Fibroblast of villous mesenchyme (primary cell): ENCODE data around the gene DNAJB8. TPM values are rescaled to one million over a fixed set of nuclear protein-coding genes. Genes with fewer than 3 reads are reported as not detected.

ENCODE experiments used
- DNase-seq: peaks from one replicate; pipeline ENCODE4 v3.0.0-alpha.2; 2010; ENCODE audit warnings: low read depth
- H3K4me3 ChIP-seq: 2 replicates; pipeline ENCODE4 v1.5.1; 2011; ENCODE audit warnings: low read depth, mild to moderate bottlenecking, low read length
- total RNA-seq: library from RNA; depleted of rRNA; stranded (reverse); fragments of >200 nt; gene quantifications from 2 replicates; pipeline ENCODE4 v1.2.3, GENCODE V29; 2012
- TF ChIP-seq, protein P1 (sequence below): IDR thresholded peaks from 2 replicates; pipeline ENCODE4 v1.5.1; 2012; ENCODE audit warnings: low read depth, mild to moderate bottlenecking, low read length; ENCODE audit not compliant: insufficient read depth

DNAJB8 gene
- total RNA-seq, 1 donor, result not detected

DNA sequence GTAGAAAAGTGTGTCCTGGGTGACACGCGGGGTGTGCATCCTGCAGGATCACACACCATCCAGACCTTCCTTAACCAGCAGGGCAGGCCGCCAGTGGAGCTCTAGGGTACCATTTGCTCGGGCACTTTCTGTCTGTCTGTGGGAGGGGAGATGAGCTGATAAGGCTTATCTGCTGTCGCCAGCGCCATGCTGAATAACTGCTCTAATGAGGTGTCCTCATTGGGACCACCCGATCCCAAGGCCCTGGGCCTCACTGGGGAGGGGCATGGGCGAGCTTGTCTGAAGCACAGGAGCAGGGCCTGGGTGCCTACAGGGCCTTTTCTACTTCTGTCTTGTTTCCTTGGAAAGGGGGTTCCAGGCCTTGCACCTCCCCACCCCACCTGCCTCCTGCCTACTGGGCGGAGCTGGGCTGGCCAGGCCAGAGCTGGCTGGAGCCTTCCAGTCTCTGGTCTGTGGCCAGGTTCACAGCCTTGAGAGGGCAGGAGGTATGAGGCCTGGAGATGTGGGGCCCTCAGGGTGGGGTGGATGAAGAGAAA lies 28.8 kb upstream of the DNAJB8 start:
- H3K4me3 ChIP-seq, result no peak overlapping the region
- TF ChIP-seq, protein P1, sequence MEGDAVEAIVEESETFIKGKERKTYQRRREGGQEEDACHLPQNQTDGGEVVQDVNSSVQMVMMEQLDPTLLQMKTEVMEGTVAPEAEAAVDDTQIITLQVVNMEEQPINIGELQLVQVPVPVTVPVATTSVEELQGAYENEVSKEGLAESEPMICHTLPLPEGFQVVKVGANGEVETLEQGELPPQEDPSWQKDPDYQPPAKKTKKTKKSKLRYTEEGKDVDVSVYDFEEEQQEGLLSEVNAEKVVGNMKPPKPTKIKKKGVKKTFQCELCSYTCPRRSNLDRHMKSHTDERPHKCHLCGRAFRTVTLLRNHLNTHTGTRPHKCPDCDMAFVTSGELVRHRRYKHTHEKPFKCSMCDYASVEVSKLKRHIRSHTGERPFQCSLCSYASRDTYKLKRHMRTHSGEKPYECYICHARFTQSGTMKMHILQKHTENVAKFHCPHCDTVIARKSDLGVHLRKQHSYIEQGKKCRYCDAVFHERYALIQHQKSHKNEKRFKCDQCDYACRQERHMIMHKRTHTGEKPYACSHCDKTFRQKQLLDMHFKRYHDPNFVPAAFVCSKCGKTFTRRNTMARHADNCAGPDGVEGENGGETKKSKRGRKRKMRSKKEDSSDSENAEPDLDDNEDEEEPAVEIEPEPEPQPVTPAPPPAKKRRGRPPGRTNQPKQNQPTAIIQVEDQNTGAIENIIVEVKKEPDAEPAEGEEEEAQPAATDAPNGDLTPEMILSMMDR, result no peak
- DNase-seq, result no peak

DNA sequence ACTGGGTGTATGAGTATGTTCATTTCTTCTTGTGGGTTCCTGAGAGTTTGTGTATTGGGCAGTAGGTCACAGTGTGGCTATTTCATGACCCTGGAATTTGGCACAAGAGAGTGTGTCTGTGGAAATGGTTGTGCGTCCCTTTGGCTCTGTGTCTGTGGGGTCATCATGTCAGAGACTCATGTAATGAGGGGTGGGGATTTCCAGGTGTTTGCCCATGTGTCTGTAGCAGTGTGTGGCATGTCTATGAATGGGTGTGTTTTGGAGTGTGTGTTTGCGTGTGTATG lies 27.6 kb upstream of the DNAJB8 start:
- TF ChIP-seq, protein P1, result no peak

DNA sequence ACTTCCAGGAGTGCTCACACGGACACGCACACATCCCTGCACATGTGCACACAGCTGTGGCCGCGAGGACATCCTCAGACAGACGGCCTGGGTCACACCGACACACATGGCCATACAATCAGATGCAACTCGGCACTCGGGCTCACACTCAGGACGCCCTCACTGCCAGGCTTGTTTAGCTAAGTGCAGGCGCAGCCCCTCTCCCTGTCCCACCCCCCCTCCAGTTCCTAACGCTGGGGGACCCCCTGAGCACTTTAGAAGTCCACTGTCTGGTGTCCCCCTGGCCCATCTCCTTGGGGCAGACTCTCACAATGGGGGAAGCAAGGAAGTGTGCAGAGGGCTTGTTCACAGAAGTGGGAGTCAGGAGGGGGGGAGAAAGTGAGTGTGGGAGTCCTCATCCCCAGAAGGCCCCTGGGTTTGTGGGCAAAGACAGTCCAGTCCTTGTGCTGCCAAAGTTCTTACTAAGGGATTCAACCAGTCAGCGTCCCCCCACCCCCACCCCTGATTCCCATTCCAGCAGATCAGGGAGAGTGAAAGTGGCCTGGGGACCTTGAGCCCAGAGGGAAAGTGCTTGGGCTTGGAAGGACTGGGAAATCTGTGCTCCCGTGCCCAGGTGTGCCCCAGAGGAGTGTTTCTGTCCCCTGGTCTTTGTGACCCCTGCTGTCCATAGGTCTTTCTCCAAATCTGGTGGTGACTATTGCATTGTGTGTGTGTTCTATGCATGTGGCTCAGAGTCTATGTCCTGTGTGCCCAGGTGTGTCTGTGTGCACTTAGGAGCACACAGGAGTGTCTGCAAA lies 27.1 kb upstream of the DNAJB8 start:
- DNase-seq, result peak; percentile 10
- TF ChIP-seq, protein P1, result no peak

More for the DNA sequence above, 27.6 kb upstream of the DNAJB8 start:
- DNase-seq, result no peak
- H3K4me3 ChIP-seq, result no peak overlapping the region

DNA sequence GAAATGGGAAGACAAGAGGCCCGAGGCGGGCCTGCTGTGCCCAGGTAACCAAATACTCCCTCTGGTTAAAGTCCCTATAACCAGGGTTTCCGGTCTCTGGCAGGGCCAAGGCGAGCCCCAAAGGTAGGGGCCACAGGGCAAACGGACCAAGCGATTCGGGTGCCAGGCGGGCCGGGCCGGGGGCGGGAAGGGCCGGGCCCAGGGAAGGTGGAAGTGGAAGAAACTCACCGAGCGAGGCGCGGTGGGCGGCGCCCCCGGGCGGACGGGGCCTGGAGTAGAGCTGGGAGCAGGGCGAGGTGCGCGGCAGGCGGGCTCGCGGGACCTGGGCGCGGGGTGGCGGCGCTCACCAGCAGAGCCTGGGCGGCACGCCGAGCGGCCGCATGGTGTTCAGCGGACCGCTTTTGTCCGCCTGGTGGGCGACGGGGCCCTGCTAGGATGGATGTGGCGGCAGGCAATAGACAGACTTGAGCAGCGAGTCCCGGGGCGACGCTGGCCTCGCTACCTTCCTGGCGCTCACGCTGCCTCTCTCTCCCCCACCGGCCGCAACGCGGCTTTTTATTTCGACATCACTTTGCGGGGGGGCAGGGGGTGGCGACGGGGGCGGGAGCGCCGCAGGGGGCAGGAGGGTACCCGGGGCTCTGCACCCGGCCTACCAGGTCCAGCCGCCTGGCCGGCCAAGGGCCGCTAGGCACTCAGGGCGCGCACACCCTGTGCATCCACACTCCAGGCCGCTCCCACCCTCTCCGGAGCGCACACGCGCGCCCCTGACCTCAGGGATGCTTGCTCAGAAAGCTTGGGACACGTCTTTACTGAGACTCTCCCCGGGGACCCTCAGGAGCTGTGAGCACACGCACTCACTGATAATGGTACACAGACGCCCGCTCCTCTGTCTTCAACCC lies 26.2 kb upstream of the DNAJB8 start, which contains the start of gene GATA2:
Gene GATA2 (minus strand): TSS at position 531 of the 899 bp plus-strand sequence. CDS start 6,170 bp downstream, outside the sequence.
- H3K4me3 ChIP-seq, result peak within 1 kb of the TSS; percentile 85
- TF ChIP-seq, protein P1, result peak; percentile 12
- DNase-seq, result peak; percentile 33

More for the DNA sequence above, 27.1 kb upstream of the DNAJB8 start:
- no peak overlapping the region for H3K4me3 ChIP-seq

DNA sequence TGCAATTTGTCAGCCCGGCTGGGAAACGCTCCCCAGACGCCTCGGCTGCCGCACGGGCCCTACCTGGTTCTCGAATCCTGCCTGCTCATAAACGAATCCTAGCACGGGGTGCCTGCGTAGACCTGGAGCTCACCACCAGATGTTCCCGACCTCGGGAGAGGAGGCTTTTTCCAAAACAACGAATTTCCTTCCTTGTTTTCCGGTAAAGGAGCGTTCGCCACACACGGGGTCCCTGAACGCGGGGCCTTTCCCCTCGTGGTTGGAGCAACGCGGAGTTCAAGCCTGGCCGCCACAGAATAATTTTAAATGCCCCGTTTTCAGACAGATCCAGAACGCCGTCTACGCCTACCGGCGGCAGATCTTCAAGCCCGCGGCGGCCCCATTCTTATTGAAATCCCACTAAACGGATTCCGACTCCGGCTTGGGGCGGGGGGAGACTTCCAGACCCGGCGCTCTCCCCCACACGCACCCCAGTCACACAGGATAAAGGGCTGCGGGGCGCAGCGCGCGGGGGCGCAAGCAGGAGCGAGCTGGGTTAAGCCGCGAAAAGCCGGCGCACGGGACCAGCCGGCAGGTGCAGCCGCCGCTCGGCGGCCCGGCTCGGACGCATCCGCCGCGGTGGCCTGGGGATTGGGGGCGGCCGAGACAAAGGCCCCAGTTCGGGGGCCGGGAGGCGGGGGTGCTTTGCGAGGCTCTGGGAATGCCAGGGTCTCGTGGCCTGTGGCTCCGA lies 25.4 kb upstream of the DNAJB8 start:
- DNase-seq, result no peak
- TF ChIP-seq, protein P1, result no peak
- peak overlapping the region; percentile 85 for H3K4me3 ChIP-seq

DNA sequence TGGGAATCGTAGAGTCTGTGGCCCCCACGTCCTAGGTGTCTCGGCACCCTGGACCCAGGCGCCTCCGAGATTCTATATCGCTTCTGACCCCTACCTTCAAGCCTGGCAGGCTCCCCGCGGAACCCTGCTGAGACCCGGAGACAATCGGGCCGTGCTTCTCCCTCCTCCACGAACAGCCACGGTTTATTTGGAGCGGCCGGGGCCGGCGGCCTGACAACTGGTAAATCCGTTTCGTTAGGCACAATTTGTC lies 24.9 kb upstream of the DNAJB8 start:
- peak overlapping the region; percentile 85 for H3K4me3 ChIP-seq
- DNase-seq, result peak; percentile 34

More for the DNA sequence above, 24.9 kb upstream of the DNAJB8 start:
- TF ChIP-seq, protein P1, result no peak
